ENCODE data around the gene CDC42SE2.
"Not testable (repeated sequence)": the region's sequence is repeated elsewhere in the genome, so short reads cannot be mapped to it uniquely, and the experiment has no call there.

CDC42SE2 gene

DNA sequence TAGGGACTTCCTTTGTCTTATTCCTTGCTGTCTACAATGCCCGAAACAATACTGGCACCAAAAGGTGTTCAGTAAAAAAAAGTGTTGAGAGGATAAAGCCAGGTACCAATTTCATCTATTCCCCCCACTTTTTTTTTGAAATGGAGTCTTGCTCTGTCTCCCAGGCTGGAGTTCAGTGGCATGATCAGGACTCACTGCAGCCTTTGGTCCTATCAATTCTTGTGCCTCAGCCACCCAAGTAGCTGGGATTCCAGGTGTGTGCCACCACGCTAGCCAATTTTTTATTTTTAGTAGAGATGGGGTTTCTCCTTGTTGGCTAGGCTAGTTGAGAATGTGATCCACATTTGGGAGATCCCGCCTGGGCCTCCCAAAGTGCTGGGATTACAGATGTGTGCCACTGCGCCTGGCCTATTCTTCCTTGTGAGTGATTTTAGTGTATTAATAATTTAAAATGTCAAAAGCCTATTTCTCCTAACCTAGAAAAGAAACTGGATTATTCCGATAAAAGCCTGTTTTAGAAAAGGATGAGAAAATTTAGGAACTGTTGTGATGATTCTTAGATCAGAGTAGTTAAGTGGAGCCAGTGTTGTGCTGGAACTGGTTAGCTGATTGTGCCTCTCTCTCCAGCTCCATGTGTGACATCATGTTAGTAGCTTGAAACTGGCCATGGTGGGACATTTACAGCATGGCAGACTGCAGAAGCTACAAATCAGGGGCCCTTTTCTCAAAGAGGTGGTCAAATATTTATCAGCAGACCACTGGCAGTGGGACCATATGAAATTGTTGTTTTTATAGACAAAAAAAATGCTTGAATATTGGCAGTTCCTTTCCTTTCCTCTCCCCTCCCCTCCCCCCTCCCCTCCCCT lies 14.3 kb downstream of the CDC42SE2 start:
- no peak for FAIRE-seq

DNA sequence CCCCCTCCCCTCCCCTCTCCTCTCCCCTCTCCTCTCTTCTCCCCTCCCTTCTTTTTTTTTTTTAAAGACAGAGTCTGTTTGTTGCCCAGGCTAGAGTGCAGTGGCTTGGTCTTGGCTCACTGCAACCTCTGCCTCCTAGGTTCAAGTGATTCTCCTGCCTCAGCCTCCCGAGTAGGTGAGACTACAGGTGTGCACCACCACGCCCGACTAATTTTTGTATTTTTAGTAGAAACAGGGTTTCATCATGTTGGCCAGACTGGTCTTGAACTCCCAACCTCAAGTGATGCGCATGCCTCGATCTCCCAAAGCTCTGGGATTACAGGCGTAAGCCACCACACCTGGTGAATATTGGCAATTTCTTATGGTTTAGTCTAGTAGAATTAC lies 14.9 kb downstream of the CDC42SE2 start:
- not testable (repeated sequence) for FAIRE-seq

DNA sequence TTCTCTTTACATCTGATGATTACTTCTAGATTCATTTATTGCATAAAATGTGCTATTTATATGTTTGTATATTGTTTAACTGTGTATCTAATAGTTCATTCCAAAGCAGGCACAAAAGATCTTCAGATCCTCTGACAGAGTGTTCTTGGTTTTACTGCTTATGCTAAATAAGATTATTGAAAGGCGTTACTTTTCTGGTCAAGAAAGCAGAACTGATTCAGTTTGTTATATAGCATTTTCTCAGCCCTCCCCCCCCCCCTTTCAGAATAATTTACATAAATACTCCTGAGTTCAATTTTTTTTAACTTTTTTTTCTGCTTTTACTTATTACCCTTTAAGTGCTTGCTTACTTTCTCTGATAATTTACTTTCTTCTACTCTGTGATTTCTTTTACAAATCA lies 15.4 kb downstream of the CDC42SE2 start:
- FAIRE-seq = no peak

DNA sequence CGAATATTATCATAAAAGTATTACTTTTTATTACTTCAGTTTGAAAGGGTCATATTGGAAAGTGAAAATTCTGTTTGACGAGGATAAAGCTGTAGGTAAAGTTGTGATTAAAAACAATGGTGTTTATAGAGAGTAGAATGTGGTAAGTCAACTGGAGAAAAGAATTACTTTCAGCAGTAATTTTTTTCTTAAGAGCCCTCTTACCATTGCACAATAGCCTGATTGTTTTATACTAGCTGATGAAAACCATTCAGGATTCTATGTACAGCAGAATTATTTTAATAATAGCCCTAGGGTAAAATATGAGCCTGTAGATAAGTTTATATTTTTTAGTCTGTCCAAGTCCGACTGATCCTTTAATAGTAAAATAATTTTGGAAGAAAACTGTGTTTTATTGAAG lies 16.6 kb downstream of the CDC42SE2 start:
- FAIRE-seq = peak; percentile 77

DNA sequence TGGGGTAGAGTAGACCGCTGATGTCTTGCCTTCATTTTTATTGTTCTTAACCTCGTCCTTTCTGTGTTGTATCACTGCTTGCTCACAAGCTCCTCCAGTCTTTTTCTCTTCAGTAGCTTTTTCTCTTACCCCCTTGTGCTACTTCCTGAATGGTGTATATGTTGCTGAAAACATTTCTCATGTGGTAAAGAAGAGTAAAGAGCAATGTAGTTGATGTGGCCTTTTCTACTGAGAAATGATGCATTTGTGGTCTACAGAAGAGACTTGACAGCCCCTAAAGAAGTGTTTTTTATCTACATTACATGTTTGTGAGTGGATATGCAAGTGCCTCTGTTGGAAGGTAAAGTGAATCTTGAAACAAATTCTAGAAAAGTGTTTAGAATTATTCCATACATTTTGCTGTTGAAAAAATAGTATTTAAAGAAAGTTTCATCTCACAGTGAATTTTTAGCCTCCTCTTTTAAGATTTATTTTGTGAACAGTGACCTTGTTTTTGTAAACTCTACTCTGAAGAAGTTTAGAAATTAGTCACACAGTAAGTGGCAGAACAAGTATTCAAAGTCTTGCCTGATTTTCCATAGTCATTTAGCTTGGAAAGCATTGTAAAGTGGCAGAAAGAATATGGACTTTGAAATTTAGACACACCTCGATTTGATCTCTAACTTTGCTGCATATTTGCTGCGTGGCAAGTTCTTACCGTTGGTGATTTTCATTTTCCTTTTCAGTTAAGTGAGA lies 17.4 kb downstream of the CDC42SE2 start:
- FAIRE-seq = peak; percentile 60

DNA sequence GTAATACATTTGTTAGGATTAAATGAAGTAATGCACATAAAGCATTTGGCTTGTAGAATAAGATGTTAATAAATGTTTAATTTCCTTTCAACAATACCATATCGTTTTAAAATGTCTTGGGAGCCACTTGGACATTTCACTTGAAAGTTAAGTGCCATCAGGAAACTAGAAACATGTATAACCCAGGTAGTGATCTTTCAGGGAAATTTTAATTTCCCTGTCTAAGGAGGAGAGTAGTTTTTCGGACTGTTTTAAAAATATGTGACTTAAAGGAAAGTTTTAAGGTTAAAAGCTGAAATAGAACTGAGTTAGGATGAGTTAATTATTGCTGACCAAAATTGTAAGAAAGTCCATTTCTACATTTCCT lies 18.0 kb downstream of the CDC42SE2 start:
- FAIRE-seq = no peak

DNA sequence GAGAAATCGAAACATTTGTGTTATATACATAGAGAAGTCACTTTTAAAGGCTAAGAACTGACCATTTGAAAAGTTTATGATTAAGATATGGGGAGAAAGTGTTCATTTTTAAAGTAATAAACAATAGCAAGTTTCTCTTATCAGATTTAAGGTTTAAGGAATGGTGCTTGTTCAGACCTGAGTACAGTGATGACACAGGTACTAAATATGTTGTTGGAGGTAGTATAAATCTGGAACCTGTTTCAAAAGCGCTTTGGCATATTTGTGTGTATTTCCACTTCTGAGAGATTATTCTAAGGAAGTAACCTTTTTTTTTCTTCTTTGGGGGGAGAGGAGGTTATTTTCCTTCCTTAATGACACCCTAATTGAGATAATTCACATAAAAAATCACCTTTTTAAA lies 18.4 kb downstream of the CDC42SE2 start:
- FAIRE-seq = no peak

DNA sequence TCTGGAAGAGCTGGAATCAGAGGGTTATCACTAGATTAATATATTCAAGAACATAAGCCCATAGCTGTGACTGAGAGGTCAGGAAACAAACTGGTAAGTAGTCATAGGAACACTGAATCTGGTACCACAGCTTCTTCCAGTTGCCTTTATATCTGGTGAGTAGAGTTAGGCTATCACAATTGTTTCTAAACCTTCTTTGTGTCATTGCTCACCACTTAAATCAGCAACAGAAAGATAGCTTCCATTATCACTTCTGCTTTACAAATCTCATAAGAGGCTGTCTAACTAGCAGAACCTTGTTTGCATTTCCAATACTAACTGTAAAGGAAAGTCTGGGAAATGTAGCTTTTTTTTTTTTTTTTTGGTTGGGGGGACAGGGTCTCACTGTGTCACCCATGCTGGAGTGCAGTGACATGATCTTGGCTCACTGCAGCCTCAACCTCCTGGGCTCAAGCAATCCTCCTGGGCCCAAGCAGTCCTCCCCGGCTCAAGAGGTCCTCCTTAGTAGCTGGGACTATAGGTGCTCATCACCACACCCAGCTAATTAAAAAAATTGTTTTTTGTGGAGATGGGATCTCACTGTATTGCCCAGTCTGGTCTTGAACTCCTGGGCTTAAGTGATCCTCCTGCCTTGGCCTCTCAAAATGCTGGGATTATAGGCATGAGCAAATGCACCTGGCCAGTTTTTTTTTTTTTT lies 22.0 kb downstream of the CDC42SE2 start:
- FAIRE-seq = no peak

DNA sequence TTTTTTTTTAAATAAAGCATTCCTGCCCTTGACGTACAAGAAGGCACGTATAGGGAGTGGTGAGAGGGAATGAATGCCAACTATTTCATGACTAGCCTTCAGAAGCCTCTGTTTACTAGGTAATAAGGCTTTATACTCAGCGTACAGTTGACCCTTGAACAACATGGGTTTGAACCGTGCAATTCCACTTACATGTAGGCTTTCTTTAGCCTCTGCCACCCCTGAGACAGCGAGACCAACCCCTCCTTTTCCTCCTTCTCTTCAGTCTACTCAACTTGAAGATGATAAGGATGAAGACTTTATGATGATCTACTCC lies 22.5 kb downstream of the CDC42SE2 start:
- no peak for FAIRE-seq

DNA sequence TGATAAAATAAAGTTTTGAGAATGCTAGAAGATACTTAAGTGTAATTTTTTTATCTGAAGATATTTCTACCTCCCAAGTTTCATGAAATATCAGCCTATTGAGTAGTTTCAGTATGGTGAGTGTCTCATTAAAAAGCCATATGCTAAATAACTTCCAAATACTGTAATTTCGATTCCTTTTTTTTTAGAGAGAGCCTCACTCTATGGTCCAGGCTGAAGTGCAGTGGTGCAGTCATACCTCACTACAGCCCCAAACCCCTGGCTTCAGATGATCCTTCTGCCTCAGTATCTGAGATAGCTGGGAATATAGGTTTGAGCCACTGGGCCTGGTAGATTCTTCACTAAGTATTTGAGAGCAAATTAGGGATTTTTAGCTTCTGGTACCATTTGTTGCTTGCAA lies 24.5 kb downstream of the CDC42SE2 start:
- FAIRE-seq = no peak

DNA sequence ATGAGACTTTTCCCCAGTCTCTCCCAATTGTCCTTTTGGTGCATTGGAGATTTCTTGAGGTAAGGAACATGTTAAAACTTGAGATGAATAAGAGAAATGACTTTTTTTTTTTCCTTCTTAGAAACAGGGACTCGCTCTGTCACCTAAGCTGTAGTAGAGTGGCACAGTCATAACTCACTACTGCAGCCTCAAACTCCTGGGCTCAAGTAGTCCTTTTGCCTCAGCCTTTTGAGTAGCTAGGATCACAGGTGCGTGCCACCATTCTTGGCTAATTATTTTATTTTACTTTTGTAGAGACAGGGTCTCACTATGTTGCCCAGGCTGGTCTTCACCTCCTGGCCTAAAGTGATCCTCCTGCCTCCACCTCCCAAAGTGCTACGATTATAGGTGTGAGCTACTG lies 25.9 kb downstream of the CDC42SE2 start:
- no peak for FAIRE-seq

DNA sequence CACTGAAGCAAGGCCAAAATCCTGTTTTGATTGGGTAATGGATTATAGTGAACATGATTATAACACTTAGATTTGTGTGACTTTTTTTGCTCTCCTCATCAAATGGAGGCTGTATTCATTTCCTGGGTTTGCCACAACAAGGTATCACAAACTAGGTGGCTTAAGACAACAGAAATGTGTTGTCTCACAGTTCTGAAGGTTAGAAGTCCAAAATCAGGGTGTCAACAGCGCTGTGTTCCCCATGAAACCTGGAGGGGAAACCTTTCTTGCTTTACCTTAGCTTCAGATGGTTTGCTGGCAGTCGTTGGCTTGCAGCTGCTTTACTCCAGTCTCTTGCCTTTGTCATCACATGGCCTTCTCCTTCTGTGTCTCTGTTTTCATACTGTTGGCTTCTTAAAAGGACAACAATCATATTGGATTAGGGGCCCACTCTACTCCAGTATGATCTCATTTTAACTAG lies 32.4 kb downstream of the CDC42SE2 start:
- FAIRE-seq = no peak

DNA sequence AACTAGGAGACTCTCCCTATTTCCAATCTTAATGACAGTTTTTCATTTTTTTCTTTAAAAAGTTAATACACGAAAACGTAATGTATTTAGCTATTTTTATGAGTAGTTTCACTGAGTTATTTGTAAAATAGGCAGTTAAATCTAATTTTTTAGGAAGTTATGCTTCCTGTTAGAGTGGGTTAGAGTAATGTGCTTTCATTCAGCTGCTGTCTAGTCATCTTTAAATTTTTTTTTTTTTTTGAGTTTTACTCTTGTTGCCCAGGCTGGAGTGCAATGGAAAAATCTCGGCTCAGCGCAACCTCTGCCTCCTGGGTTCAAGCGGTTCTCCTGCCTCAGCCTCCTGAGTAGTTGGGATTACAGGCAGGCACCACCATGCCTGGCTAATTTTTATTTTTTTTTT lies 34.0 kb downstream of the CDC42SE2 start:
- no peak for FAIRE-seq

DNA sequence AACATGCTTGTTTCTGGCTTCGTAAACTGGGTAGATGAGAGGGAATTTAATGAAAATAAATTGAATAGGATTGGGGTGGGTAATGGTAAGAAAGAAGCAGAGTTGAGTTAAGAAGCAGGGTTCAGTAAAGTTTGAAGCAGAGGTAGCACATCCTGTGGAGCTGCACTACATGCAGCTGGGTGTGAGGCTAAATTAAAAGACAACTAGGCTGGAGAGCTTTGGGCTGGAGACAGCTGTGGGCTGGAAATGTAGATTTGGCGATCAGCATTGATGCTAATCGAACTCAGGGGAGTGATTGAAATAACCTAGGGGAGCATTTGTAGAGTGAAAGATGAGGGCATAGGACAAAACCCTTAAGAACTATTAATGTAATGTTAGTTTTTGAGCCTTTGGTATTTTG lies 35.6 kb downstream of the CDC42SE2 start:
- no peak for FAIRE-seq

DNA sequence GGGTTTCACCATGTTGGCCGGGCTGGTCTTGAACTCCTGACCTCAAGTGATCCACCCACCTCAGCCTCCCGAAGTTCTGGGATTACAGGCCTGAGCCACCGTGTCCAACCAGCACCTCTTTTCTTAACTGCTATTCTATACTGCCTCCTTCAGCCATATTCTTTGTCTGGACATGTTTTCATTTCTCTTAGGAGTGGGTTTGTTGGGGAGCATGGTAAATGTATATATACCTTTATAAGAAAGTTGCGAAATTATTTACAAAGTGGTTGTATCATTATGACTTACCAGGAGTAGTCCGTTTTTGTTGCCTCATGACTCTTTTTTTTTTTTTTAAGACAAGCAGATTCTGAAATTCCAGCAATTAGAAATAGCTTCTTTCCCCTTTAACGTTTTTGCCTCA lies 38.7 kb downstream of the CDC42SE2 start:
- no peak for FAIRE-seq

DNA sequence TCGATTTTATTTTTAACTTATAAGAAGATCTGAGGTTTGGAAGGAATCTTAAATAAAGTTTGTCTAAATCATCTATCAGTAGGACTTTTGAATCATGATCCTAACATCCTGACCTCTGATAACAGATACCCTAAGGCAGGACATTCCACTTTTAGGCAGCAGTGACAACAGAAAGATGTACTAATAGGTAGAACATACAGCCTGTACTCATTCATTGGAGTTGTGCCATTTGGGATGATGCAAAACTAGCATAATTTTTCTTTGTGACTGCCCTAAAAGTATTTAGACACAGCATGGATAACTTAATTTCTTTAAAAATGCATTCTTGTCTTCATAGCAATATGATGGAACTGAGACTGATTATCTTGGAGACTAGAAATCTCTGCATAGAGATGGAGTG lies 39.7 kb downstream of the CDC42SE2 start:
- no peak for FAIRE-seq

DNA sequence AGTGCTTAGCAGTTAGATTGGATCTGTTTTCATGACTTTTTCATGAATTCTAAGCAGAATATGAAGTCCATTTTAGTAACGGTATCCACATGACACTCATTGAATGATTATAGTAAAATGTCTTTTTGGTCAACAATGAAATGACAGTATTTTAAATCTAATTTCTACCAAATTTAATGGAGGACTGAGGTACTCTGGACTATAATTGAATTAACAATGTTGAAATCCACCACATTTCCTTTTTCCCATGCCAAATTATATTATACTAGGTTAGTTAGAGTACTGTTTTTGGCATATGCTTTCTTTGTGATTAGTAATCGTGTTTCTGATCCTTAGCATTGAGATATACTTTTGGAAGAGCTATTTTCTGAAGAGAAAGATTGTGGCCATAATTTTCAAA lies 40.6 kb downstream of the CDC42SE2 start:
- no peak for FAIRE-seq

DNA sequence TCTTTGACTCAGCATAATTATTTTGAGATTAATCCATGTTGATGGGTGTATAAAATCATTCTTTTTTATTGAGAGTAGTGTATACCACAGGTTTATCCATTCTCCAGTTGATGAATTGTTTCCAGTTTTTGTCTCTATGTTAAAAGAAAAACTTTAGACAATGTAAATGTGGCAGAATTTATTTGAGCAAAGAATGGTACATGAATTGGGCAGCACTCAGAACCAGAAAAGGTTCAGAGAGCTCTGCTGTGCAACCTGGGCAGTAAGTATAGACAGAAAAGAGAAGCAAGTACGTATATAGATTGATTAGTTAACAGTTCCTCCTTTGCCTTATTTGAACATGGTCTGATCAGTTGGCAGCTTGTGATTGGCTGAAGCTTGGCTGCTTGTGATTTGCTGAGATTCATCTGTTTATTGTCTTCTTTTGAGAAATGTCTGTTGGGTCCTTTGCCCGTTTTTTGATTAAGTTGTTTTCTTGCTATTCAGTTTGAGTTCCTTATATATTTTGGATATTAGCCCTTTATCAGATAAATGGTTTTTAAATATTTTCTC lies 41.4 kb downstream of the CDC42SE2 start:
- no peak for FAIRE-seq

DNA sequence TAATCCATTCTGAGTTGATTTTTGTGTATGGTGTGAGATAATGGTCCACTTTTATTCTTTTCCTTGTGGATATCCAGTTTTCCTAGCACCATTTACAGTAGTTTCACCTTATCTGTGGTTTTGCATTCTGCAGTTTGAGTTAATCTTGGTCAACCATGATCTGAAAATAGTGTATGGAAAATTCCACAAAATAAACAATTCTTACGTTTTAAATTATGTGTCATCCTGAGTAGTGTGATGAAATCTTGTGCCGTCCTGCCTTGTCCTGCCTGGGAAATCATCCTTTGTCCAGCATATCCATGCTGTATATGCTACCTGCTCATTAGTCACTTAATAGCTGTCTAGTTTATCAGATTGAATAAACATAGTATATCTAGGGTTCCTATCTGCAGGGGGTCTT lies 42.1 kb downstream of the CDC42SE2 start:
- FAIRE-seq = no peak

DNA sequence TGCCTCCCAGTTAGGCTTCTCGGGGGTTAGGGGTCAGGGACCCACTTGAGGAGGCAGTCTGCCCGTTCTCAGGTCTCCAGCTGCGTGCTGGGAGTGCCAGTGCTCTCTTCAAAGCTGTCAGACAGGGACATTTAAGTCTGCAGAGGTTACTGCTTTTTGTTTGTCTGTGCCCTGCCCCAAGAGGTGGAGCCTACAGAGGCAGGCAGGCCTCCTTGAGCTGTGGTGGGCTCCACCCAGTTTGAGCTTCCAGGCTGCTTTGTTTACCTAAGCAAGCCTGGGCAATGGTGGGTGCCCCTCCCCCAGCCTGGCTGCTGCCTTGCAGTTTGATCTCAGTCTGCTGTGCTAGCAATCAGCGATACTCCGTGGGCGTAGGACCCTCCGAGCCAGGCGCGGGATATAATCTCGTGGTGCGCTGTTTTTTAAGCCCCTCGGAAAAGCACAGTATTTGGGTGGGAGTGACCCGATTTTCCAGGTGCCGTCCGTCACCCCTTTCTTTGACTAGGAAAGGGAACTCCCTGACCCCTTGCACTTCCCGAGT lies 48.5 kb downstream of the CDC42SE2 start:
- not testable (repeated sequence) for FAIRE-seq

DNA sequence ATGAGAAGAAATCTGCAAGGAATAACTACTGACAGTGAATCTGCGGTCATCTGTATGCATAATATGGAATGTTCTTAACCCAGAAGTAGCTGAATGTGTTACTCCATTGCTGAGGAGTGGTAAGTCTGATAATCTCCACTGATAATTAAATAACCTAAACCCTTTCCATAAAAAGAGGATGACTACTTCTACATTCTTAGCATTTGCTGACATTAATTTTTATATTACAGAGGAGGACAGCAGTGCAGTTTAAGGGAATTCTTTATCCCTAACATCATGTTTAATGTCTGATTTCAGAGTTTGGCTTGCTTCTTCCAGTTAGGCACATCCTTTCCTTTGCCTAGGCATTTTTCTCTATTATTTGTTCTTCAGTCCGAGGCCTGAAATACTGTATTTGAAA lies 52.2 kb downstream of the CDC42SE2 start:
- no peak for FAIRE-seq

DNA sequence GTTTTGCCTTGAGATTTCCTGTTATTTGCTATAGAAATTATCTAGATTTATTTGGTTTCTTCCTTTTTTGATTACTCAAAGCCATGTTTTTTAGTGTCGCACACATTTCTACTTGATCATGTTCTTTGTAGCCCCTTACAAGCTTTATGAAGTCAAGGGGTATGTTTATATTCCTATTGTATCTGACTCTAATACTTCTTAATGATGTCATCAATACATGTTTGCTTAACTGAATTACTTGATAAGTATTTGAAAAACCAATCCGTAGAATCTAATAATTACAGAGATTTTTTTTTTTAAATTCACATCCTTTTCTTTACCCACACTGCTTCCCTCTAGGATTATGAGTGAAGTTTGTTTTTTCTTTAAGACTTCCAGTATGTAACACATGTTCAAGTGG lies 53.0 kb downstream of the CDC42SE2 start:
- no peak for FAIRE-seq

DNA sequence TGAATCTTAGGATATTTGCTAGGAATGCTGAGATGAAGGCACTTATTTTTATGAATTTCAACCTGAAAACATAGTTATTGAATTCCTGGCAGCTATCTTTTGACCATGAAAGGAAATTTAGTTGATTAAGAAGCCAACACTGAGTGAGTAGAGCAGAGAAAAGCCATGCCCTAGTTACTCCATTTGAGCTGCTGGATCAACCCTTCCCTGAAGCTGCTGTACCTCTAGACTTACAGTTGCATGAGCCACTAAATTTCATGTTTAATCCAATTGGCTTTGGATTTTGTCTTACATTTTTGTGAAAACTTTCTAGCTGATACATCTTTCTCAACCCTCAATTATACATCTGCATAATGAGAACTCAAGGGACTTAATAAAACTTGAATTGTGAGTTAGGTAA lies 54.6 kb downstream of the CDC42SE2 start:
- FAIRE-seq = no peak

Measured in endometrium (tissue), 2 donors.